Gastrocnemius medialis (tissue), 4 donors: ENCODE data around the gene CIB2. TPM values are rescaled to one million over a fixed set of nuclear protein-coding genes. Genes with fewer than 3 reads are reported as not detected.

Experiments used
- ATAC-seq, 2 donors: fragments of 150-250 bp; one replicate each; pipeline ENCODE4 v1.9.1; 2016
- DNase-seq, 2 donors: peaks; one replicate each; pipeline ENCODE4 v3.0.0-alpha.2; 2019
- H3K27ac ChIP-seq, 4 donors: fragments of 200-600 bp; sonication (generic); 1 replicate in 1 of 4; 2 replicates in 3 of 4; pipeline ENCODE4 v1.5.1; 2016 to 2018; ENCODE audit warnings: mild to moderate bottlenecking in 2 of 4, moderate library complexity in 1 of 4
- H3K27me3 ChIP-seq, 3 donors: fragments of 200-600 bp; sonication (generic) in 2 of 3; 1 replicate in 1 of 3; 2 replicates in 2 of 3; pipeline versions ENCODE4 v1.5.1 to v1.6.0; 2016 to 2019; ENCODE audit warnings: mild to moderate bottlenecking in 1 of 3, moderate library complexity in 1 of 3
- H3K36me3 ChIP-seq, 2 donors: fragments of 200-600 bp; sonication (generic) in 1 of 2; one replicate each; pipeline ENCODE4 v1.5.1; 2017 to 2018
- H3K4me1 ChIP-seq, 2 donors: fragments of 200-600 bp; sonication (generic) in 1 of 2; one replicate each; pipeline ENCODE4 v1.5.1; 2016 to 2017; ENCODE audit warnings: mild to moderate bottlenecking in 2 of 2
- H3K4me3 ChIP-seq, 4 donors: fragments of 200-600 bp; sonication (generic) in 3 of 4; 1 replicate in 1 of 4; 2 replicates in 3 of 4; pipeline ENCODE4 v1.5.1; 2016 to 2019; ENCODE audit warnings: mild to moderate bottlenecking in 2 of 4
- H3K9me3 ChIP-seq, 3 donors: fragments of 200-600 bp; sonication (generic) in 2 of 3; 1 replicate in 1 of 3; 2 replicates in 2 of 3; pipeline ENCODE4 v1.5.1; 2016 to 2019
- CTCF ChIP-seq, 5 experiments: fragments of 450-650 bp in 3 of 5; fragments of 200-600 bp in 2 of 5; sonication (generic) in 2 of 5; IDR thresholded peaks in 4 of 5; conservative IDR thresholded peaks in 1 of 5; 1 replicate in 4 of 5; 2 replicates in 1 of 5; pipeline ENCODE4 v1.5.1; 2016 to 2019; ENCODE audit warnings: antibody characterized with exemption in 5 of 5, mild to moderate bottlenecking in 3 of 5, moderate library complexity in 3 of 5
- POLR2A ChIP-seq, 2 donors: fragments of 450-650 bp; IDR thresholded peaks; one replicate each; pipeline ENCODE4 v1.6.1; 2017; ENCODE audit warnings: antibody characterized with exemption in 2 of 2, mild to moderate bottlenecking in 2 of 2, moderate library complexity in 2 of 2
- in situ Hi-C, 4 donors: fragments of 200-750 bp; cut with MboI; loops; one replicate each; pipeline versions ENCODE4 v1.15.0 to v1.8.0; 2017; ENCODE audit warnings: low sequenced_read_pairs in 4 of 4
- intact Hi-C: fragments of 100-400 bp; cut with DNase I; formaldehyde crosslinking; loops from one replicate; pipeline ENCODE4 v1.15.1; 2023; ENCODE audit warnings: low total_unique reads
- total RNA-seq, 4 donors: library from RNA; depleted of rRNA; stranded (reverse); fragments of >200 nt; gene quantifications; one replicate each; pipeline versions ENCODE4 v1.1.0 to v1.2.3, GENCODE V29; 2016

Gene CIB2
- total RNA-seq, 4 donors from 2014 or later, result 5.6 to 14.4 (median 6.7) TPM

- H3K36me3 ChIP-seq, result no peaks in the 10 kb centered on the region
- in situ Hi-C loops, result loop anchor here in 2 of 4 donors (10.0 to 25.0 kb wide), 2 partner anchors 109 to 334 kb away; partner anchors contain the start of gene IREB2 (in 1 of the 2)
- H3K27me3 ChIP-seq, result no peaks in the 10 kb centered on the region
- H3K4me3 ChIP-seq, result no peak overlapping the region
- H3K4me1 ChIP-seq, result no peaks in the 10 kb centered on the region
- TF ChIP-seq POLR2A (IDR thresholded peaks at IDR 0.05) (no peak), CTCF (IDR thresholded peaks at IDR 0.05 in 4 of 5, conservative IDR thresholded peaks at IDR 0.05 in 1 of 5) (no peak)
- intact Hi-C loops, result no loop called here
- H3K27ac ChIP-seq, result no peak overlapping the region
- no peaks in the 10 kb centered on the region for H3K9me3 ChIP-seq
- no peak for DNase-seq
- no peak for ATAC-seq
Observed at GRCh38 chr15:78103406-78104118, 27.7 kb downstream of the CIB2 start.

- intact Hi-C loops, result no loop called here
- H3K4me1 ChIP-seq, result no peaks in the 10 kb centered on the region
- no peak for TF ChIP-seq CTCF (IDR thresholded peaks at IDR 0.05 in 4 of 5, conservative IDR thresholded peaks at IDR 0.05 in 1 of 5)
- TF ChIP-seq POLR2A (IDR thresholded peaks at IDR 0.05), result no peak
- no peaks in the 10 kb centered on the region for H3K9me3 ChIP-seq
- H3K27me3 ChIP-seq, result no peaks in the 10 kb centered on the region
- H3K4me3 ChIP-seq, result no peak overlapping the region
- ATAC-seq (no peak), DNase-seq (no peak)
- H3K27ac ChIP-seq, result no peak overlapping the region
- H3K36me3 ChIP-seq, result no peaks in the 10 kb centered on the region
- in situ Hi-C loops, result loop anchor here in 2 of 4 donors (10.0 to 25.0 kb wide), 2 partner anchors 108 to 335 kb away; partner anchors contain the start of gene IREB2 (in 1 of the 2)
Observed at GRCh38 chr15:78102741-78103140, 28.5 kb downstream of the CIB2 start.

- DNase-seq (no peak), ATAC-seq (no peak)
- Histone ChIP-seq H3K4me3 (no peak overlapping the region), H3K36me3 (no peaks in the 10 kb centered on the region), H3K27me3 (no peaks in the 10 kb centered on the region), H3K9me3 (no peaks in the 10 kb centered on the region), H3K4me1 (no peaks in the 10 kb centered on the region), H3K27ac (no peak overlapping the region)
- in situ Hi-C loops (loop anchor here in 2 of 4 donors (10.0 to 25.0 kb wide), 2 partner anchors 107 to 335 kb away; partner anchors contain the start of gene IREB2 (in 1 of the 2)), intact Hi-C loops (no loop called here)
- TF ChIP-seq POLR2A (IDR thresholded peaks at IDR 0.05) (no peak), CTCF (IDR thresholded peaks at IDR 0.05 in 4 of 5, conservative IDR thresholded peaks at IDR 0.05 in 1 of 5) (no peak)
Observed at GRCh38 chr15:78102211-78102610, 29.0 kb downstream of the CIB2 start.

GRCh38 chr15:78101423-78102105 is 29.7 kb downstream of the CIB2 start:
- H3K36me3 ChIP-seq, result no peaks in the 10 kb centered on the region
- no peak for ATAC-seq
- no peak overlapping the region for H3K27ac ChIP-seq
- H3K9me3 ChIP-seq, result no peaks in the 10 kb centered on the region
- H3K4me1 ChIP-seq, result no peaks in the 10 kb centered on the region
- intact Hi-C loops (no loop called here), in situ Hi-C loops (loop anchor here in 2 of 4 donors (10.0 to 25.0 kb wide), 2 partner anchors 107 to 336 kb away; partner anchors contain the start of gene IREB2 (in 1 of the 2))
- TF ChIP-seq POLR2A (IDR thresholded peaks at IDR 0.05) (no peak), CTCF (IDR thresholded peaks at IDR 0.05 in 4 of 5, conservative IDR thresholded peaks at IDR 0.05 in 1 of 5) (no peak)
- H3K4me3 ChIP-seq, result no peak overlapping the region
- no peaks in the 10 kb centered on the region for H3K27me3 ChIP-seq
- DNase-seq, result no peak
